ENCODE results near the gene ODAD3.

DNA sequence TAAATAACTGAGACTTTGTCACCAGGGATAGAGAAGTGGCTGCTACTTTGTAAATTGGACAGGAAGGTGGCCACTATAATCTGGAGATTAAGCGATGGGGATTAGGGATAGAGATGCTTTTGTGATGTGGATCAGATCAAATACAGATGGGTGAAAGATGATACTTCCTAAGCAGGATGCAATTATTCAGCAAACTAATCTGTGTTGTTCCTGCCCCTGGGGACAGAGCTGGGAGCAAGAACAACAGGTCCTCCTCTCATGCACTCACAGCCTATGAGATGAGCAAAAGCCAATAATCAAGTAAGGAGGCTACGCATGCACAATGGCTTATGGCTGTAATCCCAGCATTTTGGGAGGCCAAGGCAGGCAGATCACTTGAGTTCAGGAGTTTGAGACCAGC lies 20.4 kb downstream of the ODAD3 start:
- TF ChIP-seq, protein P1, sequence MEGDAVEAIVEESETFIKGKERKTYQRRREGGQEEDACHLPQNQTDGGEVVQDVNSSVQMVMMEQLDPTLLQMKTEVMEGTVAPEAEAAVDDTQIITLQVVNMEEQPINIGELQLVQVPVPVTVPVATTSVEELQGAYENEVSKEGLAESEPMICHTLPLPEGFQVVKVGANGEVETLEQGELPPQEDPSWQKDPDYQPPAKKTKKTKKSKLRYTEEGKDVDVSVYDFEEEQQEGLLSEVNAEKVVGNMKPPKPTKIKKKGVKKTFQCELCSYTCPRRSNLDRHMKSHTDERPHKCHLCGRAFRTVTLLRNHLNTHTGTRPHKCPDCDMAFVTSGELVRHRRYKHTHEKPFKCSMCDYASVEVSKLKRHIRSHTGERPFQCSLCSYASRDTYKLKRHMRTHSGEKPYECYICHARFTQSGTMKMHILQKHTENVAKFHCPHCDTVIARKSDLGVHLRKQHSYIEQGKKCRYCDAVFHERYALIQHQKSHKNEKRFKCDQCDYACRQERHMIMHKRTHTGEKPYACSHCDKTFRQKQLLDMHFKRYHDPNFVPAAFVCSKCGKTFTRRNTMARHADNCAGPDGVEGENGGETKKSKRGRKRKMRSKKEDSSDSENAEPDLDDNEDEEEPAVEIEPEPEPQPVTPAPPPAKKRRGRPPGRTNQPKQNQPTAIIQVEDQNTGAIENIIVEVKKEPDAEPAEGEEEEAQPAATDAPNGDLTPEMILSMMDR (IDR thresholded peaks at IDR 0.05; ENCODE audit: low read depth, low read length) = no peak
- TF ChIP-seq EZH2phosphoT487 (IDR thresholded peaks at IDR 0.05; ENCODE audit: low read depth) = no peak

Data from OCI-LY3 (cell line).